Embryonic facial prominence (tissue), 1 donor: ENCODE measurements around the gene ZNF443.
"Not testable (repeated sequence)": the region's sequence is repeated elsewhere in the genome, so short reads cannot be mapped to it uniquely, and the experiment has no call there.

Experiments
- DNase-seq: peaks from one replicate; pipeline ENCODE4 v3.0.0-alpha.2; 2016; ENCODE audit errors: extremely low spot score

ZNF443 gene

GRCh38 chr19:12440541-12441316 is at the start of gene ZNF443:
Gene ZNF443, minus strand, starts transcription at chr19:12441021. Its CDS starts 107 bp downstream, at chr19:12440914.
- DNase-seq: peak; percentile 98

GRCh38 chr19:12486265-12486783 is 45.5 kb upstream of the ZNF443 start:
- DNase-seq: not testable (repeated sequence)

- no peak for DNase-seq
Measured at GRCh38 chr19:12485571-12485970, 44.8 kb upstream of the ZNF443 start.

GRCh38 chr19:12485052-12485416 is 44.2 kb upstream of the ZNF443 start:
- DNase-seq: no peak

GRCh38 chr19:12484371-12485051 is 43.7 kb upstream of the ZNF443 start, which contains the start of gene ZNF709:
Gene ZNF709, minus strand, starts transcription at chr19:12484816. Its CDS starts 159 bp downstream, at chr19:12484657.
- DNase-seq: peak; percentile 81

GRCh38 chr19:12484011-12484370 is 43.2 kb upstream of the ZNF443 start:
- DNase-seq: no peak

GRCh38 chr19:12482509-12482886 is 41.7 kb upstream of the ZNF443 start:
- no peak for DNase-seq

- no peak for DNase-seq
Measured at GRCh38 chr19:12481781-12482508, 41.1 kb upstream of the ZNF443 start.

- no peak for DNase-seq
Measured at GRCh38 chr19:12478234-12478941, 37.6 kb upstream of the ZNF443 start.

GRCh38 chr19:12467651-12468050 is 26.8 kb upstream of the ZNF443 start:
- not testable (repeated sequence) for DNase-seq

- no peak for DNase-seq
Measured at GRCh38 chr19:12465211-12465610, 24.4 kb upstream of the ZNF443 start.

- no peak for DNase-seq
Measured at GRCh38 chr19:12464769-12465168, 23.9 kb upstream of the ZNF443 start.

- DNase-seq: not testable (repeated sequence)
Measured at GRCh38 chr19:12464139-12464538, 23.3 kb upstream of the ZNF443 start.

- DNase-seq: no peak
Measured at GRCh38 chr19:12453495-12453894, 12.7 kb upstream of the ZNF443 start.

GRCh38 chr19:12450844-12451243 is 10.0 kb upstream of the ZNF443 start:
- DNase-seq: no peak

GRCh38 chr19:12448808-12449207 is 8.0 kb upstream of the ZNF443 start:
- no peak for DNase-seq

GRCh38 chr19:12439686-12440540 is 908 bp downstream of the ZNF443 start:
- not testable (repeated sequence) for DNase-seq

GRCh38 chr19:12430726-12431299 is 10.0 kb downstream of the ZNF443 start:
- not testable (repeated sequence) for DNase-seq

GRCh38 chr19:12425888-12426274 is 14.9 kb downstream of the ZNF443 start:
- DNase-seq: no peak

GRCh38 chr19:12425236-12425887 is 15.5 kb downstream of the ZNF443 start:
- no peak for DNase-seq
